SK-N-SH treated with all-trans-retinoic acid at 6 μM for 48 hours (cell line): ENCODE data around the gene DOCK9.

Experiments
- ATAC-seq: fragments of 200-7000 bp; cut with Tn5 transposase; 3 replicates; pipeline ENCODE4 v1.9.1; 2020; ENCODE audit warnings: mild to moderate bottlenecking, moderate library complexity
- ARNTL ChIP-seq: fragments of 450-650 bp; formaldehyde crosslinking; IDR thresholded peaks from 2 replicates; pipeline ENCODE4 v1.5.0; 2020; ENCODE audit warnings: low read depth, mild to moderate bottlenecking, moderate library complexity, borderline replicate concordance
- BACH2 ChIP-seq: fragments of 250-450 bp; sonication (Bioruptor Pico); IDR thresholded peaks from 2 replicates; pipeline ENCODE4 v1.9.0; 2021; ENCODE audit warnings: mild to moderate bottlenecking, borderline replicate concordance
- CREB5 ChIP-seq: fragments of 250-450 bp; sonication (Bioruptor Pico); IDR thresholded peaks from 2 replicates; pipeline ENCODE4 v1.5.1; 2020; ENCODE audit warnings: low read depth, mild to moderate bottlenecking, moderate library complexity
- CSDC2 ChIP-seq: fragments of 250-450 bp; sonication (Bioruptor Pico); IDR thresholded peaks from 2 replicates; pipeline ENCODE4 v1.5.0; 2020; ENCODE audit warnings: mild to moderate bottlenecking, moderate library complexity
- CSRNP3 ChIP-seq: fragments of 250-450 bp; sonication (Bioruptor Pico); IDR thresholded peaks from 2 replicates; pipeline ENCODE4 v1.5.1; 2021; ENCODE audit warnings: mild to moderate bottlenecking, moderate library complexity
- ESRRG ChIP-seq: fragments of 250-450 bp; sonication (Bioruptor Pico); IDR thresholded peaks from 2 replicates; pipeline ENCODE4 v1.6.1; 2021; ENCODE audit warnings: mild to moderate bottlenecking
- GLIS3 ChIP-seq: fragments of 250-450 bp; sonication (Bioruptor Pico); IDR thresholded peaks from 2 replicates; pipeline ENCODE4 v1.5.0; 2020; ENCODE audit warnings: mild to moderate bottlenecking, moderate library complexity
- ISL1 ChIP-seq: fragments of 250-450 bp; sonication (Bioruptor Pico); IDR thresholded peaks from 2 replicates; pipeline ENCODE4 v2.1.2; 2022; ENCODE audit warnings: mild to moderate bottlenecking, moderate library complexity
- OSR1 ChIP-seq: fragments of 250-450 bp; sonication (Bioruptor Pico); IDR thresholded peaks from 2 replicates; pipeline ENCODE4 v1.8.0; 2022; ENCODE audit warnings: moderate library complexity, mild to moderate bottlenecking, inconsistent platforms
- PATZ1 ChIP-seq: fragments of 250-450 bp; sonication (Bioruptor Pico); IDR thresholded peaks from 2 replicates; pipeline ENCODE4 v1.8.0; 2020; ENCODE audit warnings: mild to moderate bottlenecking, moderate library complexity, borderline replicate concordance
- PPARA ChIP-seq: fragments of 250-450 bp; sonication (Bioruptor Pico); IDR thresholded peaks from 2 replicates; pipeline ENCODE4 v1.5.0; 2020; ENCODE audit warnings: mild to moderate bottlenecking, borderline replicate concordance
- RARB ChIP-seq: fragments of 250-450 bp; sonication (Bioruptor Pico); IDR thresholded peaks from 2 replicates; pipeline ENCODE4 v1.8.0; 2021; ENCODE audit warnings: mild to moderate bottlenecking, moderate library complexity
- SNAI2 ChIP-seq: fragments of 250-450 bp; sonication (Bioruptor Pico); IDR thresholded peaks from 2 replicates; pipeline ENCODE4 v1.5.0; 2020; ENCODE audit warnings: mild to moderate bottlenecking, moderate library complexity
- TCF4 ChIP-seq: fragments of 250-450 bp; sonication (Bioruptor Pico); IDR thresholded peaks from 2 replicates; pipeline ENCODE4 v1.8.0; 2021; ENCODE audit warnings: mild to moderate bottlenecking, moderate library complexity, borderline replicate concordance
- TOX ChIP-seq: fragments of 250-450 bp; sonication (Bioruptor Pico); IDR thresholded peaks from 2 replicates; pipeline ENCODE4 v1.8.0; 2021; ENCODE audit warnings: mild to moderate bottlenecking, moderate library complexity, borderline replicate concordance
- TSHZ2 ChIP-seq: fragments of 250-450 bp; sonication (Bioruptor Pico); IDR thresholded peaks from 2 replicates; pipeline ENCODE4 v1.5.0; 2020; ENCODE audit warnings: mild to moderate bottlenecking, moderate library complexity
- ZC3H10 ChIP-seq: fragments of 250-450 bp; sonication (Bioruptor Pico); IDR thresholded peaks from 2 replicates; pipeline ENCODE4 v1.5.1; 2021; ENCODE audit warnings: mild to moderate bottlenecking, moderate library complexity
- ZFP3 ChIP-seq: fragments of 250-450 bp; sonication (Bioruptor Pico); IDR thresholded peaks from 2 replicates; pipeline ENCODE4 v1.5.0; 2020; ENCODE audit warnings: mild to moderate bottlenecking, moderate library complexity
- ZFP30 ChIP-seq: fragments of 450-650 bp; formaldehyde crosslinking; IDR thresholded peaks from 2 replicates; pipeline ENCODE4 v1.5.0; 2022; ENCODE audit warnings: mild to moderate bottlenecking, moderate library complexity
- ZNF565 ChIP-seq: fragments of 450-650 bp; formaldehyde crosslinking; conservative IDR thresholded peaks from 2 replicates; pipeline ENCODE4 v1.5.0; 2020; ENCODE audit warnings: low read depth, mild to moderate bottlenecking, moderate library complexity
- ZNF70 ChIP-seq: fragments of 450-650 bp; formaldehyde crosslinking; IDR thresholded peaks from 2 replicates; pipeline ENCODE4 v1.5.0; 2020; ENCODE audit warnings: mild to moderate bottlenecking, moderate library complexity
- ZNF8 ChIP-seq: fragments of 450-650 bp; formaldehyde crosslinking; IDR thresholded peaks from 2 replicates; pipeline ENCODE4 v1.5.0; 2020; ENCODE audit warnings: mild to moderate bottlenecking, moderate library complexity

The DOCK9 gene

GRCh38 chr13:98879127-98879520 is 98.7 kb downstream of the DOCK9 start:
- ATAC-seq, result no peak
- no peak for TF ChIP-seq PPARA (CRISPR knock-in tag)
- no peak for TF ChIP-seq ZNF70
- TF ChIP-seq ZFP30, result no peak
- TF ChIP-seq CSDC2 (CRISPR knock-in tag), result no peak
- TF ChIP-seq RARB (CRISPR knock-in tag), result no peak
- TF ChIP-seq ARNTL (CRISPR knock-in tag), result no peak
- no peak for TF ChIP-seq TSHZ2 (CRISPR knock-in tag)
- no peak for TF ChIP-seq BACH2 (CRISPR knock-in tag)
- no peak for TF ChIP-seq PATZ1 (CRISPR knock-in tag)
- no peak for TF ChIP-seq SNAI2
- TF ChIP-seq ZNF8, result no peak
- no peak for TF ChIP-seq ZC3H10 (CRISPR knock-in tag)
- TF ChIP-seq GLIS3 (CRISPR knock-in tag), result no peak

GRCh38 chr13:98878486-98879126 is 99.3 kb downstream of the DOCK9 start:
- no peak for ATAC-seq

GRCh38 chr13:98877936-98878335 is 99.9 kb downstream of the DOCK9 start:
- TF ChIP-seq PPARA (CRISPR knock-in tag), result no peak
- no peak for TF ChIP-seq CSRNP3 (CRISPR knock-in tag)
- TF ChIP-seq RARB (CRISPR knock-in tag), result no peak
- TF ChIP-seq ZC3H10 (CRISPR knock-in tag), result no peak
- no peak for TF ChIP-seq ZNF565
- no peak for TF ChIP-seq ARNTL (CRISPR knock-in tag)
- no peak for TF ChIP-seq TOX (CRISPR knock-in tag)
- no peak for TF ChIP-seq ISL1 (CRISPR knock-in tag)
- TF ChIP-seq TCF4 (CRISPR knock-in tag), result no peak
- TF ChIP-seq ZFP30, result no peak
- TF ChIP-seq OSR1 (CRISPR knock-in tag), result no peak
- no peak for TF ChIP-seq ZFP3 (CRISPR knock-in tag)
- TF ChIP-seq BACH2 (CRISPR knock-in tag), result no peak
- TF ChIP-seq CREB5 (CRISPR knock-in tag), result no peak
- TF ChIP-seq ZNF8, result no peak
- no peak for TF ChIP-seq ZNF70
- TF ChIP-seq CSDC2 (CRISPR knock-in tag), result no peak
- TF ChIP-seq ESRRG, result no peak
- ATAC-seq, result no peak

More at GRCh38 chr13:98878486-98879126, 99.3 kb downstream of the DOCK9 start:
- no peak for TF ChIP-seq PATZ1 (CRISPR knock-in tag)
